Measurements from ENCODE around the gene ACSL3.

Gene ACSL3

DNA sequence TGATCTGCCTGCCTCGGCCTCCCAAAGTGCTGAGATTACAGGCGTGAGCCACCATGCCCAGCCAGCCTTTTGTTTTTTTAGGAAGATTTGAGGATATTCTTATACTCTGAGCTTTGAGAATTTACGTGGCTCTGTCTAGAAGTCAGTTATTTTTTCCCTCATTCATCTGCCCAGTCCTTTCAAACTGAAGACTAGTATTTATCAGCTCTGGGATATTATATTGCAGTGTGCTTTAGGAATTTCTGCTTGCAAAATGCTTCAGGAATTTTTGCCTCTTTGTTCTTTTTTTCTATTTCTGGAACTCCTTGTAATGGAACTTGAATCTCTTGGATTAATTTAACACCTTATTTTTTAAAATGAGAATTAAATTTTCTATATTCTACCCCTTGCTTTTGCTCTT is 22.6 kb downstream of the ACSL3 start:
- no peak for DNase-seq

DNA sequence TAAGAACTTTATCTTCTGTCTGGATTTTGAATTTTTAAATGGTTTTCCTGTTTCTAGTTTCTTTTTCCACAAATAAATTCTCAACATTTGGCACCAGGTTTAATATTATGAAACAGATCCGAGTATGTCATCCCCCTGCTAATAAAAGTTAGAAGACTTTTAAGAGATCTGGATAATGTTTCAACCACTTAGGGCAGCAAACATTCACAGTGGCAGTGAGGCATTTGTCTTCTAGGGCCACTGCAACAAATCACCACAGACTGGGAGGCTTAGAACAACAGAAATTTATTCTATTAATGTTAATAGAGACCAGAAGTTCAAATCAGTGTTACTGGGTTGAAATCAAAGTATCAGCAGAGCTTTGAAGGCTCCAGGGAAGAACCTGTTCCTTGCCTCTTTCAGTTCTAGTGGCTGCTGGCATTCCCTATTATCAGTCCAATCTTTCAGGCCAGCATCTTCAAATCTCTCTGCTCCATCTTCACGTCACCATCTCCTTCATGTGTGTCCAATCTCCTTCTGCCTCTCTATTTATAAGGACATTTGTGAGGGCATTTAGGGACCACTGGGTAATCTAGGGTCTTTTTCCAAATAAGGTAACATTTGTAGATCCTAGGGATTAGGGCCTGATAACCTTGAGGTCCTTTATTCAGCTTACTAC is 23.4 kb downstream of the ACSL3 start:
- no peak for DNase-seq

DNA sequence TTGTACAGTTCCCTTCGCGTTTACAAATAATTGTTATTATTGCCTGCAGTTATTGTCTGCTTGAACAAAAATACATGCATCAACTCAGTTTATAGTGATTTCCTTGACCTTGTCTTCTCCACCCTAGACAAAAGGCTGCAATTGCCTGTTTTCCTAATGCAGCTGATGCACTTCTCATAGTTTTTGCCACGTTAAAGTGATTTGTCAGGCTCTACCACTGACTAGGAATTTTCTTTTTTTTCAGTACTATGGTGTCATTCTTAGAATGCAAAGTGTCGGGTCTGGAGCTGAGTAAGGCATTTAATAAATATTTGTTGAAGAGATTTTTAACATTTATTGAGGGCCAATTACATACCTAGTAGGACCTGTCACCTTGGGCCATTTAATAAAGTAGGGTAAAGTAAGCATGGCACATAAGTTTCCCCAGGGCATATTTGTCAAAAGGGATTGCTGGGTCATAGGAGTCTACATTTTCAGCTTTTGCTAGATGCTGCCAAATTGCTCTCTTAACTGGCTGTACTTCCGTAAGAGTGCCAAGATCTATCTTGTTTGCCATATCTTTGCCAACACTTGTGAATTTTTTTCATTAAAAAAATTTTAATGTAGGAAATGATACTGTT is 24.1 kb downstream of the ACSL3 start:
- DNase-seq = no peak

DNA sequence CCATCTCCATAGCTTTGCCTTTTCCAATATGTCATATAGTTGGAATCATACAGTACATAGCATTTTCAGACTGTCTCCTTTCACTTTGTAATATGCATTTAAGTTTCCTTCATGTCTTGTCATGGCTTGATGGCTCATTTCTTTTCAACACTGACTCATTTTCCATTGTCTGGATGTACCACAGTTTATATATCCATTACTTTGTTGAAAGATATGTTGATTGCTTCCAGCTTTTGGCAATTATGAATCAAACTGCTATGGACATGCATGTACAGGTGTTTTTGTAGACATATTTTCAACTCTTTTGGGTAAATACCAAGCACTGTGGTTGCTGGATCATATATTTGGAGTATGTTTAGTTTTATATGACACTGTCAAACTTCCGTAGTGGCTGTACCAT is 26.3 kb downstream of the ACSL3 start:
- no peak for DNase-seq

DNA sequence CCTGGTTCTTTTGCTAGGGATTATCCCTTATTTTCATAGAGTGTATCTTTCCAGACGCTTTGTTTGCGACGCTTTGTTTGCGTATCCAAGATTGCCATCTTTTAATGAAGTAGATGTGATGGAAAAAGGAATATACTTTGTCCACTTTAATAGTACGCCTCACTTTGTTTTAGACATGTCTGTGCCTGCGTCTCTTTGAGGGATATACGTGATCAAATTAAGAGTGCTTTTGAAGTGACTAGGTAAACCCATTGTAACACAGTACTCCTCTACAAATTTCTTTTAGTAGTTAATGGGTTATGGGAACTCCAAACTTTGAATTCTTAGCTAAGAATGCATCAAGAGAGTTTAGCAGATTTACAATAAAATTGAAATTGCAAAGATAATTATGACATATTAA is 27.9 kb downstream of the ACSL3 start:
- DNase-seq = no peak

DNA sequence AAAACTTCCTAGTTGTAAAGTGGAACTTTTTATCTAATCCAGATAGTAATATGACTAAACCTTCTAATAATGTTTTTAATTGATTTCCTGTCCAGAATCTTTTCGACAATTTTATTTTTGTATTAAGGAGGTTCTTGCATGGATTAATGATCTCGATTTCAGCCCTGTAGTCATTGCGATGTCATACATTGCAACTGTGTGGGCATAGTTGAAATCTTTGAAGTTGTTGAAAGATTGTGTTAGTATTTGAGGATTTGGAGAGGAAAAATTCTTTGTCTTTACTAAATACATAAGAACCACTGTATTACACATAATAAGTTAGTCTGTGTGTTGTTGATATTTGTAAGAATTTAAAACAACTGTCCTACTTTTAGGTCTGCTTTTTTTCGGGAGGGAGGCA is 31.1 kb downstream of the ACSL3 start:
- no peak for DNase-seq

DNA sequence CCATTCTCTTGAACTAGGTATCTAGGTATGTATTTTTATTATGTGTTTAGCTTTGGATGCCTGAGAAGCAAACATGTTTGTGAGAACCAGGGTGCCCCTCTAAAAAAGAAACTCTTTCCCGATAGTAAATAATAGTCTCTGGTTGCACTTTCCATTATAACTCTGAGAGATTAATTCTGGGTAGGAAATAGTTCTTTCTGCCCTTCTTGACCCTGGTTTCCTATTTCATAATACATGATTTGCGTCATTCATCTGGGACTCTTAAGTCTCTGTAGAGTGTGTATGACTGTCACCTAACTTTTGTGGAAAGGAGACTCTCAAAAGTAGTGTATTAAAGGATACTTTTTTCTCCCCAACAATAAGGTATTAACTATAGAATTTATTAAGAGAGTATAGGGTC is 31.5 kb downstream of the ACSL3 start:
- DNase-seq = no peak

DNA sequence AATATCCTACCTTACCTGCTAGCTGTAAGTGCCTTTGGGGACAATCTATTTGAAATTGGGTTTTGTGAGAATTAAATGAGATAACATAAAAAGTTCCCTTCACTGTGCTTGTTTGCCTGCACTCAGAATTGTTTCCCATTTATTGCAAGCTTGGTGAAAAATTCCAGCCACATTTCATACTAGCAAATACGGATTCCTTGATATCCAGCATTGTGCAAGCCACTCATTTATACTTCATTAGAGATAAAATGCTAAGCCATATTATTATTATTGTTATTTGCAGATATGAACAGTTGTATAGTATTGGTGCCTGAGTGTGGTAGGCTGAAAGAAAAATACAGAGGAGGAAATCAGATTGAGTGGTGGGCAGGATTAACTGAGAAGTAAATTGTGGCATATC is 31.9 kb downstream of the ACSL3 start:
- no peak for DNase-seq

DNA sequence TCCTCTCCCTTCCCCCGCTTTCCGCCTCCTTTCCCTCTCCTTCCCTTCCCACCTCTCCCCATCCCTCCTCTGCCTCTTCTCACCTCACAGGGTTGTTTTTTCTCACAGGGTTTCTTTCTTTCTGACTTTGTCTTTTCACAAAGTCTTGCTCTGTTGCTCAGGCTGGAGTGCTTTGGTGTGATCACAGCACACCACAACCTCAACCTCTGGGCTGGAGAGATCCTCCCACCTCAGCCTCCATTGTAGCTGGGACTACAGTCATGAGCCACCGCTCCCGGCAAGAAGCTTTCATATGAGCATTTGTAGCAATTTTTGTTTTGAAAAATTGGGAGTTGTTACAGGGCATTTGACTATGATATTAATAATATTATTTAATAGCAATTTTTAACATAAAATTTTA is 32.9 kb downstream of the ACSL3 start:
- DNase-seq = no peak

DNA sequence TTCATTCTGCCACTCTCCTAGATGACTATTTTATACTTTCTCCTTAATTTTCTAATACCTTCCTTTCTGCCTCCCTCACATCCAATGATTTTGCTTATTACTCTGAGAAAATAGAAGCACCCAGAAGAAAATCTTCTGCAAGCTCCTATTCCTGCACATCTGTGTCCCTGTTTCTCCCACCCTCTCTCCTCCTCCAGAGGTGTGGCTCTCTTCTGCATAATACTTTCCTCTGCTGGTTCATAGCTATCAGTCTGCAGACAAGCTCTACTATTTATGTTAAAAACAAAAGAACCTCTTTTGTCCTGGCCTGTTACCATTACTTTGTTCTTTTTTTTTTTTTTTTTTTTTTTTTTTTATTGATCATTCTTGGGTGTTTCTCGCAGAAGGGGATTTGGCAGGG is 34.3 kb downstream of the ACSL3 start:
- DNase-seq = no peak

DNA sequence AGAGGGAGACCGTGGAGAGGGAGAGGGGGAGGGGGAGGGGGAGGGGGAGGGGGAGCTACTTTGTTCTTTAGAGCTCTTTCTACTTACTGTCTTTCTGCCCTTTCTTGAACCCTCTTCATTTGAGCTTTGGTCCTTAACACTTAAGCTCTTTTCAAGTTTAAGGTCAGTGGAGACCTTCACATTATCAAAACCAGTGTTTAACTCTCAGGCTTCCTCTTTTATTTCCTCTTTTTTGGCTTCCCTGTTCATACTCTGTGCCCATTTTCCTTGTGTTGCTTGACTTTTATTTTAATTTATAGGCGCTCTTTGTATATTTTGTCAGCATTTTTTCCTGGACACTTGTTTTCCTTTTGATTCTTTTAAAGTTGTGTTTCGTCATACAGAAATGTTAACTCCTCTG is 37.1 kb downstream of the ACSL3 start:
- DNase-seq = no peak

DNA sequence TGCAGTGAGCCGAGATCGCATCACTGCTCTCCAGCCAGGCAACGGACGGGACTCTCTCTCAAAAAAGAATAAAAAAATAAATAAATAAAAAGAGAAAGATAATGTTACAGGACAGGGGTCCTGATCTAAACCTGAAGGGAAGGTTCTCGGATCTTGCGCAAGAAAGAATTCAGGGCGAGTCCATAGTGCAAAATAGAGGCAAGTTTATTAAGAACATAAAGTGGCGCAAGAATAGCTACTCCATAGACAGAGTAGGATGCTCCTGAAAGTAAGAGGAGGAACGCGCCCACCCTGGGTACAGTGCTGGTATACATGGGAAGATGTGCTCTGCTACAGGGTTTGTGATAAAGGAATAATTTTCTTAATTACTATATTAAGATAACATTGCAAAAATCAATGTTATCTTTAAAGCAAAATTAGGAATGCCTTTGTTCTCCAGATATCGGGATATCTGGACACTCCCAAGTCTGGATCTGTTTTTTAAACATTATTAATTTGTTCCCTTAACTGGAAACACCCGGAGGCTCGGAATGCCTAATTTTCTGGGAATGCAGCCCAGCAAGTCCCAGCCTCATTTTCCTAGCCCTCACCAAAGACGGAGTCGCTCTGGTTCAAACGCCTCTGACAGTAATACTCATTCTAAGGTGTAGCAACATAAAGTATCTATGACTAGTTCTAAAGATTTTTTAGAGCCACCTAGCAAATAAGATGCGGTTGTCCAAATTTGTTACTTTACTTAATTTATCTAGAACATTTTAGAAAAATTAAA is 38.8 kb downstream of the ACSL3 start:
- DNase-seq = no peak

DNA sequence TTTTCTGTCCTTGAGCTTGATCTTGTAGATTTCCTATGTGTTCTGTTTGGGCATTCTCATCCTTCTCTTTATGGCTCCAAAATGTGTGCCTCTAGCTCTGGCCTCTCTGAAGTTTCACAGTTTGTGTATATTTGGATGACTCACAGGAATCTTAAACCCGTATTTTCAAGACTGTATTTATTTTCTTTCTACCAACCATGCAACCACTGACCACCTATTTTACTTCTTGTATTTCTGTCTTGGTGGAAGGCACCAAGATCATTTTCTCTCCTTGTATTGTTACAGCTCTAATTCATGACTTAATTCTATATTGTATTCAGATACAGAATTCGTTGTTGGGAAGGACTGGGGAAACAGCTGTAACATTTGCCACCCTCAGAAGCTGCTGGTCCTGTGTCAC is 39.5 kb downstream of the ACSL3 start:
- no peak for DNase-seq

DNA sequence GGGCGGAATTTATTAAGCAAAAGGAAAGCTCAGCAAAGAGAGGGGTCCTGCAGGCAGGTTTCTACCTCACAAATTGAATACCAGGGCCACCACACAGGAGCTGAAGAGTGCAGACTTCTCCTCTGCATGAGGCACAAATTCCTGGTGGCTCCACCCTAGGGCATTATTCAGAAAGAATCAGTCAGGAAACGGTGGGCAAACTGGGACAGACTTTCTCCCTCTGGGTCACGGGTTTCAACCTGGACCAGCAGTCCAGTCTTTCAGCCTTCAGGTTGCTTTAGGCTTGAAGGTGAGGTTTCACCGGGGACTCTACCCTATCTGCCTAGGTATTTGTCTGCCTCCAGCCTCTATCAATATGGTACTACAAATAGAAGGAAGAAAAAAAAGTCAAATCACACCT is 41.8 kb downstream of the ACSL3 start:
- DNase-seq = no peak

DNA sequence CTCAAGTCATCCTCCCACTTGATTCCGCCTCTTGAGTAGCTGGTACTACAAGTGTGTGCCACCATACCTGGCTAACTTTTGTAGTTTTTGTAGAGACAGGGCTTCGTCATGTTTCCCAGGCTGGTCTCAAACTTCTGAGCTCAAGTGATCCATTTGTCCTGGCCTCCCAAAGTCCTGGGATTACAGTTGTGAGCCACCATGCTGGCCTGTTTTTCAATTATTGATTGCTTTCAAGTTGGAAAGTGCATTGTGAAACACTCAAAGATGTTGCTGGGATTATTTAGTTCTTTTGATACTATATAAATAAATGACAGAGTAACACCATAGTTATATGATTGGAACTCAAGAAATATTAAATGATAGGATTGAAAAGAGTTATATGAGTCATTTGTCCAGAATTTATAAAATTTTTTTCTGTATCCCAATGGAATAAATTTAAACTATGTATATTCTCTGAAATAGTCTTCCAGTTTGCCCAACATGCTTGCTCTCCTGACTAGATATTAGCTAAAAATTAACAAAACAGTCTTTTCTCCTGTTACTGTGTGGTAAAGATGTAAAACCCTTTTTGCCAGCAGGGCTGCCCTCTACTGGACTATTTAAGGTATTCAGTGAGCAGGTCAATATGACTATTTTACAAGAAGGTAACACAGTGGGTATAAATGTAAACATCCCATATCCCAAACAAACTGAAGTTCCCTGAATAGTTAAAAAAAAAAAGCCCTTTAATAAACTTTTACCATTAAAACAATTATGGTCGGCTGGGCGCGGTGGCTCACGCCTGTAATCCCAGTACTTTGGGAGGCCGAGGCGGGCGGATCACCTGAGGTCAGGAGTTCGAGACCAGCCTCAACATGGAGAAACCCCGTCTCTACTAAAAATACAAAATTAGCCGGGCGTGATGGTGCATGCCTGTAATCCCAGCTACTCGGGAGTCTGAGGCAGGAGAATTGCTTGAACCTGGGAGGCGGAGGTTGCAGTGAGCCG is 42.7 kb downstream of the ACSL3 start:
- no peak for DNase-seq

DNA sequence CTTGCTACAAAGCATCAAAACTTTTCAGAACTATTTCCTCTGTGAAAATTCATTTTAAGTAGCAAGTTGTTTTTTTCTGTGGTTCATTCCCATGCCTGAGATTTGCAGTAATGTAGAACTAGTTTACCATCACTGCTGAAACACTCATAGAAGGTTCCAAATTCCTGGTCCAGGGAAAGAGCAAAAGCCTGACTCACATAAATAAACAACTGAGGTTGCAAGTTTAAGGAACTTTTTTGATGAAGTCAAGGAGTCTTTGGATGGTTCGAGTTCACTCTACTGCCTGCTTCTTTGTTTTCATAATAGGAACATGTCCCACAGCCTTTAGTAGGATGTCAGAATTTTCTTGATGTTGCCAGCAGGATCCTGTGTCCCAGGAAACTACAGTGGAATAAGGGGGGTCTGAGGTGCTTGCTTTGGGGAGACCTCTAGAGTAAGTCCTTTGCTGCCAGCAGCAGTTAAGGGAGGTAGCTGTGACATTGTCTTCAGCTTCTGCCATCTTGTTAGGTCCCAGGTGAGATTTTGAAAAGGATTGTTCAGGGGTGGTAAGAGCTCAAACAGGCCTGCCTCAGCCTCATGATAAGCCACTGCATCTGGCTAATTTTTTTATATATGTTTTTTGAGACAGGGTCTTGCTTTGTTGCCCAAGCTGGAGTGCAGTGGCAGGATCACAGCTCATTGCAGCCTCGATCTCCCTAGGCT is 43.9 kb downstream of the ACSL3 start:
- DNase-seq = no peak

DNA sequence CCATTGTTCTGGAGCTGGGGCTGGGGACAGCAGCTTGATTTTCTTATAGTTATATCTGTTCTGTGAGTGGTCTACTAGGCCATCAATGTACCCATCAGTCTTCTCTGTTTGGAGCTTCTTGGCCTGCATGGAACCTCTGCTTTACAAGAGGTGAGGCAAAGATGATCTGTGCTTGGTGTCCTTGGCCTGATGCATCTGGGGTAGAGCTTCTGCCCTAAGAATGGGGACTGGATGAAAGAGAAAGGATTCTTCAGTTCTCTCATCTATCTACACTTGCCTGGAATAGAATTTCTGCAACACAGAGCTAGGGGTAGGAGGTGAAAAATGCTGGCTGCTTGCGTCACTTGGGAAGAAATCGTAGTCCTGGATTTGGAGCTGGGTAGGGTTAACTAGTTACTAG is 46.2 kb downstream of the ACSL3 start:
- no peak for DNase-seq

DNA sequence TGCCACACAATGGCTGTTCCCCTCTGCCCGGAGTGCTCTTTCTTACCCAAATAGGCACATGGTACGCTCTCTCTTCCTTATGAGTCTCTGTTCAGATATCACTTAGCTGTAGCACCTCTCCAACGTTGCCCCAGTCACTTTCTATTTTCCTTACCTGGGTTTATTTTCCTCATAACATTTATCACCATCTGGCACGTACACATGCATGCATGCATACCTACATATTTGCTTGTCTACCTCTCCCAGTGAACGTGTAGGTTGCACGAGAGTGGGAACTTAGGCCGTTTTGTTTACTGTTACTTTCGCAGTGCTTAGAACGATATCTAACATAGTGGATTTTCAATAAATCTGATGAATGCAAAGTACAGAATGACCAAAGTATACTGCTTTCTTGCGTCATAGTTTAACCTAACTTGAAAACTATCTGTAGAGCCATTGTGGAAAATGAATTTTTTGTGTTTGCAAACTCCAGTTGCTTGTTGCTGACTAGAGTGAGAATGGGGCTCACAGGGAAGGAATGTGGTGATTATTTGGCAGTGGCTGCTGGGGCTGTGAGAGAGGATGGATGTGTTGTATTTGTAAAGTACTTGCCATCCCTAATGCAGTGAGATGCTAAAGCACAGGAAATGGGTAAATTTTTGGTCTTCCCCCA is 47.1 kb downstream of the ACSL3 start:
- no peak for DNase-seq

DNA sequence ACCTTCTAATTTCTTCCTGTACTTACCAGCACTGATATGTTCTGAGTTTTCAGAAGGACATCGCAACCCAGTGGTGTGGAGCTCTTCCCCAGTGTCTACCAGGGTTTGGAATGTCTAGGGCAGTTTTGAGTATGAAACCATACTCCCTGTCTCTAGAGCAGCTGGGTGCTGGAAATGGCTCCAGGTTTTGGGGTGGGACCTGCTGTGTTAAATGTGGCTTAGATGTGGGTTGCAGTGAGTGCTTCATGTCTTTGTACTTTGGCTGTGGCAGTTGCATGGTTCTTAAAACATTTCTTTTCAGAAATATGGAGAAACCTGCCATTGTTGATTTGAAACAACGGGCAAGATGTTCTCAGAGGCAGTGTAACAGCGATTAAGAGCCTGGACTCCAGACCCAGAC is 48.5 kb downstream of the ACSL3 start:
- DNase-seq = no peak

DNA sequence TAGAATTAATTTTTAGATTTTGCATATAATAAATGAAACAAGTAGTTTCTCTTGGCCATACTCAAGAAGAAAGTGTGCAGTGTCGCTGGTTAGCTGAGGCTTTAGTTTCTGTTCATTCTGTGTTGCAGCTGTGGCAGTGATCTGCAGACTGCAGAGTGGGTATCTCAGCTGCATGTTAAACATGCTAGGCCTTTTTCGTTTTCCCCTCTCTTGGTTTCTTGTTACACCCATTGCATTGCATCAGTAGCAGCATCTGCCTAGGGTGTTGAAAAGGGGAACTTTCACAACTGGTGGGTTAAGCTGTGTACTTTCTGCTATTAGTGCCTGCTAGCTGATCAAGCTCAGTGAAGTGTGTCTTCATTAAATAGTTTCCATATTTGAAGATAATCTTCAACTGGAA is 51.3 kb downstream of the ACSL3 start:
- no peak for DNase-seq

DNA sequence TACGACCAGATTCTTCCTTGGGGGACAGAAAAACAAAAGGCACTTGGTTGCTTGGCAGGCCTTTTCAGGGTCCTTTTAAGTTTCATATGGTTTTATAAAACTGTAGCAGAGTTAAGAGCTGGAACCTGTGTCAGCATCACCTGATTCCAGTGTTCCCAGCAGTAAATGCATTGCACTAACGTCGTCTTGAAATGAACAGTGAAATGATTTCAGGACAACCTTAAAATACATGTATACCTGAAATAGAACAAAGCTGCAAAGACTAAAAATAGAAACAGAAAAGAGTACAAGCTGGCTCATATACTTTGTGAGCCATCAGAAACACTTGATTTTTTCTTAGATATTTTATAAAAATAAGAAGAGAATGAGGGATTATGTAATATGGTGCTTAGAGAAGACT is 51.9 kb downstream of the ACSL3 start:
- no peak for DNase-seq
